Stimulated activated CD8-positive, alpha-beta memory T cell treated with anti-CD3 and anti-CD28 coated beads, Interleukin-15, amount 100 ng/mL, for 24 hours (primary cell): ENCODE results near the gene C16orf96.
"Not testable (repeated sequence)": the region's sequence is repeated elsewhere in the genome, so short reads cannot be mapped to it uniquely, and the experiment has no call there.

Experiments
- DNase-seq: peaks from one replicate; pipeline ENCODE4 v3.0.0-alpha.2; 2020; ENCODE audit warnings: low read depth

The C16orf96 gene

GRCh38 chr16:4566144-4566543 is 10.0 kb downstream of the C16orf96 start:
- no peak for DNase-seq

GRCh38 chr16:4570086-4570485 is 13.9 kb downstream of the C16orf96 start:
- no peak for DNase-seq

- DNase-seq = no peak
These were observed 14.7 kb downstream of the C16orf96 start for GRCh38 chr16:4570688-4571321.

GRCh38 chr16:4572715-4573114 is 16.6 kb downstream of the C16orf96 start:
- DNase-seq = no peak

GRCh38 chr16:4573926-4574325 is 17.8 kb downstream of the C16orf96 start:
- not testable (repeated sequence) for DNase-seq

GRCh38 chr16:4574919-4575705 is 19.0 kb downstream of the C16orf96 start:
- DNase-seq = no peak

GRCh38 chr16:4576008-4576407 is 19.9 kb downstream of the C16orf96 start:
- no peak for DNase-seq

GRCh38 chr16:4578961-4579530 is 22.9 kb downstream of the C16orf96 start:
- no peak for DNase-seq

- DNase-seq = no peak
These were observed 24.1 kb downstream of the C16orf96 start for GRCh38 chr16:4580250-4580649.

- DNase-seq = no peak
These were observed 27.8 kb downstream of the C16orf96 start for GRCh38 chr16:4583906-4584305.

GRCh38 chr16:4586291-4586690 is 30.2 kb downstream of the C16orf96 start:
- no peak for DNase-seq

- no peak for DNase-seq
These were observed 32.2 kb downstream of the C16orf96 start for GRCh38 chr16:4588386-4588785.

- DNase-seq = no peak
These were observed 32.8 kb downstream of the C16orf96 start for GRCh38 chr16:4588961-4589360.

GRCh38 chr16:4591191-4591590 is 35.1 kb downstream of the C16orf96 start:
- DNase-seq = no peak

GRCh38 chr16:4591706-4592470 is 35.7 kb downstream of the C16orf96 start:
- no peak for DNase-seq

GRCh38 chr16:4593086-4593485 is 36.9 kb downstream of the C16orf96 start:
- DNase-seq = no peak

GRCh38 chr16:4594433-4595410 is 38.6 kb downstream of the C16orf96 start:
- no peak for DNase-seq

- DNase-seq = no peak
These were observed 41.0 kb downstream of the C16orf96 start for GRCh38 chr16:4597174-4597573.

- no peak for DNase-seq
These were observed 42.9 kb downstream of the C16orf96 start for GRCh38 chr16:4599037-4599436.

- no peak for DNase-seq
These were observed 43.4 kb downstream of the C16orf96 start for GRCh38 chr16:4599545-4599944.
